OCI-LY1 (cell line): Measurements from ENCODE around the gene FBXL19.

ENCODE experiments used
- EZH2 ChIP-seq: fragments of 200-600 bp; sonication (generic), shearing (Covaris generic); IDR thresholded peaks from 2 replicates; pipeline ENCODE4 v1.8.0; 2017; ENCODE audit warnings: borderline replicate concordance, mixed run types, mild to moderate bottlenecking, antibody characterized with exemption, low read length, moderate library complexity, mixed read lengths
- TF ChIP-seq, protein P1 (sequence below): fragments of 200-600 bp; sonication (generic), shearing (Covaris generic); IDR thresholded peaks from 2 replicates; pipeline ENCODE4 v1.5.1; 2017; ENCODE audit warnings: mild to moderate bottlenecking, antibody characterized with exemption, low read length, moderate library complexity, mixed read lengths

DNA sequence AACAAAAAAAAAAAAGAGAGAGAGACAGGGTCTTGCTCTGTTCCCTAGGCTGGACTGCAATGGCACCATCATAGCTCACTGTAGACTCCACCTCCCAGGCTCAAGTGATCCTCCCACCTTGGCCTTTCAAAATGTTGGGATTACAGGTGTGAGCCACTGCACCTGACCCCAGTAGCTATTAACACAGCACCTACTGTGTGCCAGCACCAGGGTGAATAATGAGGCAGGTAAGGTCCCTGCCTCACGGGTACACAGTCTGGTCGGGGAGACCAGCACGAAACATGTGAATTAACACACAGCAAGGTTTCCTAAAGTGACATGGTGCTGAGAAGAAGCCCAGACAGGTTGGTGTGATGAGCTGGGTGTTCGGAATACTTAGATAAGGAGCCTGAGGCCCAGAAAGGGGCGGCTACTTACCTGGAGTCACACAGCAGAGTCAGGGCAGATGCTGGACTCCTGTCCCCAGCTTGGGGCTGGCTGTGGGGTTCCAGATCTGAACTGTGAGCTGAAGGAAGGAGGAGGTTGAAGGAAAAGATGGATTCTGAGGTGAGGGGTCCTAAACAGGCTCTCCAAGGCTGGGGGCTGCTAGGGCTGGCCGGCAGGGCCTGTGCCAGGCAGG, 10.5 kb upstream of the FBXL19 start:
- TF ChIP-seq, protein P1, sequence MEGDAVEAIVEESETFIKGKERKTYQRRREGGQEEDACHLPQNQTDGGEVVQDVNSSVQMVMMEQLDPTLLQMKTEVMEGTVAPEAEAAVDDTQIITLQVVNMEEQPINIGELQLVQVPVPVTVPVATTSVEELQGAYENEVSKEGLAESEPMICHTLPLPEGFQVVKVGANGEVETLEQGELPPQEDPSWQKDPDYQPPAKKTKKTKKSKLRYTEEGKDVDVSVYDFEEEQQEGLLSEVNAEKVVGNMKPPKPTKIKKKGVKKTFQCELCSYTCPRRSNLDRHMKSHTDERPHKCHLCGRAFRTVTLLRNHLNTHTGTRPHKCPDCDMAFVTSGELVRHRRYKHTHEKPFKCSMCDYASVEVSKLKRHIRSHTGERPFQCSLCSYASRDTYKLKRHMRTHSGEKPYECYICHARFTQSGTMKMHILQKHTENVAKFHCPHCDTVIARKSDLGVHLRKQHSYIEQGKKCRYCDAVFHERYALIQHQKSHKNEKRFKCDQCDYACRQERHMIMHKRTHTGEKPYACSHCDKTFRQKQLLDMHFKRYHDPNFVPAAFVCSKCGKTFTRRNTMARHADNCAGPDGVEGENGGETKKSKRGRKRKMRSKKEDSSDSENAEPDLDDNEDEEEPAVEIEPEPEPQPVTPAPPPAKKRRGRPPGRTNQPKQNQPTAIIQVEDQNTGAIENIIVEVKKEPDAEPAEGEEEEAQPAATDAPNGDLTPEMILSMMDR, result no peak
- no peak for TF ChIP-seq EZH2
